Hematopoietic multipotent progenitor cell treated with erythropoietin and hydrocortisone succinate and interleukin-3 and kit ligand, for 4 days (in vitro differentiated cells): Measurements from ENCODE around the gene TMEM30B.
A peak's percentile ranks its signal among the peaks of the same experiment; 100 is the strongest.
"Not testable (repeated sequence)": the region's sequence is repeated elsewhere in the genome, so short reads cannot be mapped to it uniquely, and the experiment has no call there.

ENCODE experiments used
- DNase-seq: peaks from one replicate; pipeline ENCODE4 v3.0.0-alpha.2; 2015

The TMEM30B gene, protein sequence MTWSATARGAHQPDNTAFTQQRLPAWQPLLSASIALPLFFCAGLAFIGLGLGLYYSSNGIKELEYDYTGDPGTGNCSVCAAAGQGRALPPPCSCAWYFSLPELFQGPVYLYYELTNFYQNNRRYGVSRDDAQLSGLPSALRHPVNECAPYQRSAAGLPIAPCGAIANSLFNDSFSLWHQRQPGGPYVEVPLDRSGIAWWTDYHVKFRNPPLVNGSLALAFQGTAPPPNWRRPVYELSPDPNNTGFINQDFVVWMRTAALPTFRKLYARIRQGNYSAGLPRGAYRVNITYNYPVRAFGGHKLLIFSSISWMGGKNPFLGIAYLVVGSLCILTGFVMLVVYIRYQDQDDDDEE

DNA sequence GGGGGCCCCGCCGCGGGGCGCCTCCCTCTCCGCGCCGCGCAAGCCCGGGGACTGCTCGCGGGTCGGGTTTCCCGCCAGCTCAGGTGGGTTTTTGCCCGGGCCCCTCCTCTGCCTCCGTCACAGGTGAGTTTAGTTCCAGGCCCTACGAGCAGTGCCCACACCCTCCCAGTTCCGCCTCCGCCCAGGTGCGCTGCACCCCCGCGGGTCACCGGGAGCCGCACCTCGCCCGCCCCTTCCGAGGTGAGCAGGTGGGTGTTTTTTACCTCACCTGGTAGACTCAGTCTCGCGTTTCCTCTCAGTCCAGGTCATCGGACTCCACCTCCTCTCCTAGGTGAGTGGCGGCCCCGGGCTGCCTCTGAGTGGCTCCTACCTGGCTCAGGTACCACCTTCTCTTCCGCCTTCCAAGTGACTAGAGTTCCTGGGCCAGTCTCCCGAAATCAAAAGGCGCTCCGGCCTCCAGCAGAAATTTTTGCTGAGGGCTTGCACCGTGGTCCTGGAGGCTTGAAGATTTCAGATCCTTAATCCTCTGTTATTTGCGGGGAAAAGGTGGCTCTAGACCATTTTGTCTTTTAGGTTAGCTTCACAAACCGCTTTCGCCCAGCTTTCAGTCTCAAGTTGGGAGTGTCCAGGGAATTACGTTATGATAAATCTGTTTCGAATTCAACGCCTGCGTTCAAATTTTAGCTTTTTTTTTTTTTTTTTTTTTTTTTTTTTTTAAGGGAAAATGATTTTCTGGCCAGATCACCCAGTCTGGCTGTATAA, at the start of gene TMEM30B:
Gene TMEM30B (minus strand): TSS at position 153 of the 762 bp plus-strand sequence. CDS start 191 bp downstream, outside the sequence.
- no peak for DNase-seq

DNA sequence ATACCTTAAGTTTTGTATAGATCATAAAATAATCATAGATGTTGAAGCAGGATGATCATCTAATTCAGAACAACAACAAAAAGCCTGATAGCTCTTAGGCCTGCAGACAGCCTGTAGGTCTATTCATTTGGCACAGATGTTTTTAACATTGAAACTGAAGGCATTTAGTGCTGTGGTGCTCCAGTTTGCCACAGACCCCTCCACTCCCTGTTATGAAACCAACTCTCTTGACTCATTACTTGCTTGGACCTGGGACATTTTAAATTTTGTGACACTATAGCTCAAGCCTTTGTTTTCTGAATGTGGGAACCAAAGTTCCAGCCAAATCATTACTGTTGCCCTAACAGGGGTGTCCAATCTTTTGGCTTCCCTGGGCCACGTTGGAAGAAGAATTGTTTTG, 49.4 kb upstream of the TMEM30B start:
- no peak for DNase-seq

DNA sequence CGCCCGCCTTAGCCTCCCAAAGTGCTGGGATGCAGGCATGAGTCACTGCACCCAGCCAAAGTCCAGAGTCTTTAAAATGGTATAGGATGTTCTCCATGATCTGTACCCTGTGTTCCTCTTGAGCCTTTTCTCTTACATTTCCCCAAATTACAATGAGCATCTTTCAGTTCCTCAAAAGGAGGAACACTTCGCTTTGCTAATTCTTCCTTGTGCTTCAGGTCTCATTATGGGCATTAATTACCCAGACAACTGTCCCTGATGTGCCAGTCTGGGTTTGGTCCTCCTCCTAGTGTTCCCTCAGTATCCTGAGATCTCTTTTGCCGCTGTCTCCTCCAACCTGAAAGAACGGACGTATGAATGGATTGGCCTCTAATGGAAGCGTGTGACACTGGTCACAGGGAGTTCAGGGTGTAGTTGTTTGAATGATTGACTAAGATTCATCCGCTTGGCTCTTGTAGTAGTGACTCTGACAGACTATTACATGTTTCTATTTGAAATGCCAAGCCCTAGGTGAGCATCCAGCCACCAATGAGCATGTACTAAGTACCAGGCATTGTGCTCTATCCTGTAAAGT, 48.4 kb upstream of the TMEM30B start:
- DNase-seq, result no peak

DNA sequence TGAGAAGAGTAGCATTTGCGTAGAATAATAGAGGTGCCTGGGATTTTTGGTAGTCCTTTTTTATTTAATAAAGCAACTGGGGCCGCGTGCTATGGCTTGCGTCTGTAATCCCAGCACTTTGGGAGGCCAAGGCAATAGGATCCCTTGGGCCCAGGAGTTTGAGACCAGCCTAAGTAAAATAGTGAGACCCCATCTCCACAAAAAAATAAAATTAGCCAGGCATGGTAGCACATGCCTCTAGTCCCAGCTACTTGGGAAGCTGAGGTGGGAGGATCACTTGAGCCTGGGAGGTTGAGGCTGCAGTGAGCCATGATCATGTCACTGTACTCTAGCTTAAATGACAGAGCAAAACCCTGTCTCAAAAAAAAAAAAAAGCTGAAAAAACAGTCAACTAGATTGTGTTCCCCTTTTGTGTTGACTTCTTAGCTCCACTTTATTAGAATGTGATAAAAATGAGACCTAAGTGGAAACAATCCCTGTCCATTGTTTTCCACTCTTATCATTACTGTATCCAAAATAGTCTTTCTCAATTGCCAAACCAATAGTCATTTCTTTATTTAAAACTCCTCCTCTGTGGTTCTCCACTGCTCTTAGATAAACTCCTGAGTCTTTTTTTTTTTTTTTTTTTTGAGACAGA, 47.6 kb upstream of the TMEM30B start:
- DNase-seq, result peak; percentile 47

DNA sequence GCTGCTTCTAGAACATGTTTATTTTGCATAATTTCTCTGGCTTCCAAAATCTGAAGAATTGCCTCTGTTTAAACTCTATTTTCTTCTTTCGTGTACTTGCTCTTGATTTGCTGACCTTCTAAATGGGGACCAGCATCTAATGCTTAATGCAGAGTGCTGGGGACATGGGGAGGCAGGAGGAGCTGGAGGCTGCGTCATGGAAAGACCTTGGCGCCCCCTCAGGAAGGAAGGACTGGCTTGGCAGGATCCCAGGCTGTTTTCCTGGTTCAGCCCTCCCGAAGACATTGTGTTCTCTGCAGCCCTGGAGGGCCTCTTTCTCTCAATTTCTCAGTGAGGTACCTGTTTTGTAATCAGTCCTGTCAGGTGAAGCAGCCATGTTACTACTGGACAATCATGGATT, 45.7 kb upstream of the TMEM30B start:
- DNase-seq, result no peak

DNA sequence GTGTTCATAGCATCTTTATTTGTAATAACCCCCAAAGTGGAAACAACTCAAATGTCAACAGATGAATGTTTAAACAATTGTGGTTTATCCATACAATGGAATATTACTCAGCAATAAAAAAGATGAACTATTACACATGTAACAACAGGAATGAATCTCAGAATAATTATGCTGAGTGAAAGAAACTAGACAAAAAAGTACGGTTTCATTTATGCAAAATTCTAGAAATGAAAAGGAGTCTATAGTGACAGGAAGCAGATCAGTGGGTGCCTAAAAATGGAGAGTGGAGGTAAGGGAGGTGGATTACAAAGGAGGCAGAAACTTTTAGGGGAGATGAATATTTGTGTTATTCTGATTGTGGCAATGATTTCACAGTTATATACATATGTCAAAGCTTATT, 45.0 kb upstream of the TMEM30B start:
- DNase-seq, result no peak

DNA sequence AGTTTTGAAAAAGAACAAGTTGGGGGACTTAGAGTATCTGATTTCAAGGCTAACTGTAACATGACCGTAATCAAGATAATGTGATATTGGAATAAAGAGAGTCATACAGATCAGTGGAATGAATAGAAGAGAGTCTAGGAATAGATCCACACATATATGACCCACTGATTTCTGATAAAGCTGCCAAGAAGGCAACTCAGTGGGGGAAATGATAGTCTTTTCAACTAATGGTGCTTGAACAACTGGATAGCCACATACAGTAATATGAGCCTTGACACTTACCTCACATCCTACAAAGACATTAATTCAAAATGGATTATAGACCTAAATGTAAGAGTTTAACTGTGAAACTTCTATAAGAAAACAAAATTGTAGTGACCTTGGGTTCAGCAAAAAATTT, 44.0 kb upstream of the TMEM30B start:
- no peak for DNase-seq

DNA sequence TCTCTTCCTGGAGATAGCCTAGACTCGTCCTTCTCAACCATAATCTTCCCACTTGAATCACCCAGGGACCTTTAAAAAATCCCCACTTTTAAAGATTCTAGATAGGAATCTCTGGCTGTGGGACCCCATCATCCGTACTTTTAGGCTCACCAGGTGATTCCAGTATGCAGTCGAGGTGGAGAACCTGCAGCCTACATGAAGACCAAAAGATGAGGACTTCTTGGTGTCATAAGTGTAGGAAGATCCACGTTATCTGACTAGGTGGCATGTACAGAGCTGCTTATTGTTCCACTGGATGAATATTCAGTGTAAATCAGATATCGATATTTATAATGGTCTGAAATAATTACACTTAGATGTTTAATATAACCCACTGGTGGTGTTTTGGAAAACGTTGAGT, 42.8 kb upstream of the TMEM30B start:
- DNase-seq, result no peak

DNA sequence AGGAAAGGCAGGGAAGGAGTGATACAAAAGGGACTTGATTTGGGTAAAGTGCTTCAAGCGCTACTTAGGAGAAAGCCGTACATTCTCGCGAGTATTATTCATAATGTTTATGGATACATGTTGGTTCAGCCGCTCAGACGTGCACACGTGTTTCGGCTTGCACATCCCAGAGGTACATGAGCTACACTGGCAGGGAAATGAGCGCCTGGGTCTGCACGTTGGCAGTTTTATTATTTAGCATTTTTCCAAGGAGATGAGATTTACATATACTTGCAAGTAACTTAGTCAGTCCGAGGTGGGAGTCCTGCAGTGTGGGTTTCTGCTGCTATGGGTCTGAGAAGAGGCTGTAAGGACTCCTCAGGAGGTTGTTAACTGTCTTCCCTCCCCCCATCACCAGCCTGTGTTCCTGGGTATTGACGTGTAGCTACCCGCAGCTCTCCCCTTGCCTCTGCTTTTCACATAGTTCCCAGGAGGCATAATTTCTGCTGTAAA, 41.7 kb upstream of the TMEM30B start:
- peak; percentile 60 for DNase-seq

DNA sequence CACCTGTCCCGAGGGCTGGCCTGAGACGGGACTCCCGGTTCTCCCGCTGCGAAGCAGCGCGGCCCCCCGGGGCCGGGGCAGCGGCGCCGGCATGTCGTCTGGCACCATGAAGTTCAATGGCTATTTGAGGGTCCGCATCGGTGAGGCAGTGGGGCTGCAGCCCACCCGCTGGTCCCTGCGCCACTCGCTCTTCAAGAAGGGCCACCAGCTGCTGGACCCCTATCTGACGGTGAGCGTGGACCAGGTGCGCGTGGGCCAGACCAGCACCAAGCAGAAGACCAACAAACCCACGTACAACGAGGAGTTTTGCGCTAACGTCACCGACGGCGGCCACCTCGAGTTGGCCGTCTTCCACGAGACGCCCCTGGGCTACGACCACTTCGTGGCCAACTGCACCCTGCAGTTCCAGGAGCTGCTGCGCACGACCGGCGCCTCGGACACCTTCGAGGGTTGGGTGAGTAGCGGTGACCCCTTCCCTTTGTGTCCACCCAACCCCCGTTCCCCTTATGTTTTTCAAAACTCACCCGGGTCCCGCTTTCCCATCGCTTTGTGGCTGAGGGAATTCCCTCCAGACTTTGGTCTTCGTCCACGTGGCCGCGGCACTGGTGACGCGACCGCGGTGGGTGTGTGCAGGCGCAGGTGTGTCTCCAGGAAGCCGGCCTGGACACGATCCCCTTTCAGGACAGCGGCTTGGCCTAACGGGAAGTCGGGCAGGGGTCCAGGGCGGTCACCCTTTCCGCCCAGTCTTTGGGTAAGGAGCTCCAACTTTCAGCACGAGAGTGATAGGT, 41.1 kb upstream of the TMEM30B start:
- no peak for DNase-seq

DNA sequence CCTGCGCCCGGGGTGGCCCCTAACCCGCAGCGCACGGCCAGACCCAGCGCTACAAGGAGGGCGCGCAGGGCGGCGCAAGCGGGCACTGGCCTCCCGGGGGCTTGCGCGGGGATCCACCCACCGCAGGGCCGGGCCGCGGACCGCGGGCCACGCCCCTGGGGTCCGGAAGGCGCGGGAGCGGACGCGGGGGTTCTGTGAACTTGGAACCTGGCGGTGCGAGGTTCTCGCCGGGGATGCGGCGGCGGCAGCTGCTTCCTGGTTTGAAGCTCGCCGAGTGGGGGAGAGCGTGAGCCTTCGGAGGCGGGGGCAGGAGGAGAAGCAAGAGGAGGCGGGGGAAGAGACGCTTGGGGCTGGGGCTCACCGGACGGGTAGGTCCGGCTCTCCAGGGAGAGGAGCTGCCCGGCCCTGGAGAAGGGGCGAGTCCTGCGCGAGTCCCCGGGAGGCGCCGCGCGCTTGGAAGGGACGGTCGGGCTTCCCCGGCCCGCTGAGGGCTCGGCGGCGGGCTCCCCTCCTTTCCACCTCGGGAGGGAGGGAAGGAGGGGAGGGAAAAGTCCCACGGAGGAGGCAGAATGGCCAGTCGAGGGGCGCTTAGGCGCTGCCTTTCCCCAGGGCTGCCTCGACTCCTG, 40.4 kb upstream of the TMEM30B start, which contains the start of gene PRKCH:
Gene PRKCH (plus strand): TSS at position 195 of the 626 bp plus-strand sequence. CDS start 523 bp downstream, outside the sequence.
- DNase-seq, result peak; percentile 90

DNA sequence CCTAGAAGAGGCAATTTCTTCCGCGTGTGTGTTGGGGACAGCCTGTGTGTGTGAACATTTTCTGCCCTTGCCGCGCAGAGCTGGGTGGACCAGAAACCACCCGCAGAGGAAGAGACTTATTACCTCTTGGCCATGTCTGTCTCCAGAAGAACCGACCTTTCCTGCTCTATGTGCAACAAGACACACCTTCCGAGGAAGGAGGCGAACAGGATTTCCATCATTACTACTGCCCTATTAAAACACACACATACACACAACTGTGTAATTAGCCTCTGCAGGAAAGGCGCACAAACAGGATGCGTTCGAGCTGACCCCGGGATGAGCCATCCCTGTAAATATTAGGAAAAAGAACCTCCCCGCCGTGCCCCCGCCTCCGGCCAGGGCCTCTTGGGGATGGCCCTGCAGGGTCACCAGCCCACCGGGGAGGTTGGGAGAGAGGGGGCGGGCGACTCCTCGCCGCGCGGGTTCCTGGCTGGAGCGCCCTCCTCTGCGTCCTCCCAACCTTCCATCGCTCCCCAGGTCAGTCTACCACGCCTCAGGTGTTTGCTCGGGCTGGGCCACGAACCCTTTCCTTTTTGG, 39.8 kb upstream of the TMEM30B start:
- no peak for DNase-seq

DNA sequence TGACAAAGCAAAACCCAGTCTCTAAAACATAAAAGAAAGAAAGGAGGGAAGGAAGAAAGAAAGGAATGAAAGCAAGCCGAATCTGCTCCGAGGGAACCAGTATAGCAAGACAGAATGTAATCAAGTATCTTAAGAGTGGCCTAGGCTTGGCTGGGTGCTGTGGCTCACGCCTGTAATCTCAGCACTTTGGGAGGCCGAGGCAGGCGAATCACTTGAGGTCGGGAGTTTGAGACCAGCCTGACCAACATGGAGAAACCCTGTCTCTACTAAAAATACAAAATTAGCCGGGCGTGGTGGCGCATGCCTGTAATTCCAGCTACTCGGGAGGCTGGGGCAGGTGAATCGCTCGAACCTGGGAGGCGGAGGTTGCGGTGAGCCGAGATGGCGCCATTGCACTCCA, 39.0 kb upstream of the TMEM30B start:
- DNase-seq, result not testable (repeated sequence)

DNA sequence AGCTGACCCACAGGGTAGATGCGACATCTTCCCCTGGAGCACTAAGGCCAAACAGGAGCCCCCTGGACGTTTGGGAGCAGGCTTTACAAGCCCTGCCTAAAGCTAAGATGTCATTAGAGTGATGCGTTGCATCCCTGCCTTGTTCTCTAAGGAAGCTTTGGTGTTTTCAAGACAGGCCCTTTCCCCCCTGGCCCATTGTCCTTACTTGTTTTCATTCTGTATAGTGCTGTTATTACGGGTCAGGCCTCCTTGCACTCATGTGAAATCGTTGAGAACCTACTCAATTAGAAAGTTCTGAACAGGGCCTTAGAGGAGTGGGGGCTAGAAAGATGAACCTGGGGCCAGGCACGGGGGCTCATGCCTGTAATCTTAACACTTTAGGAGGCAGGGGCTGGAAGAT, 38.6 kb upstream of the TMEM30B start:
- DNase-seq, result no peak

DNA sequence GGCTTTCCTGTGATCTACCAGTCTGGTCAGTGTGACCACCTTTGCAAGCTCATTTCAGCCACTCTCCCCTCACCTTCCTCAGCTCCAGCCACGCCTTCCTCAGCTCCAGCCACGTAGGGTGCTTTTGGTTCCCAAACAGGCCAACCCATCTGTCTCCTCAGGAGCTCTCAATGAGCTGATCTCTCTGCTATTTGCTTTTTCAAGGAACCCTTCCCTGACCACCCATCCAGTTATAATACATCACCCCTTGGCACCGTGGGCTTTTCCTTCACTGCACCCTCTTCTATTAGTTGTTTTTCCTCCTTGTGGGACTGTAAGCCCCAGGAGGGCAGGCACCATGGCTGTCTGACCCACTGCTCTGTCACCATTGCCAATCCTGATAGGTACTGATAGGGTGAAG, 37.9 kb upstream of the TMEM30B start:
- no peak for DNase-seq

DNA sequence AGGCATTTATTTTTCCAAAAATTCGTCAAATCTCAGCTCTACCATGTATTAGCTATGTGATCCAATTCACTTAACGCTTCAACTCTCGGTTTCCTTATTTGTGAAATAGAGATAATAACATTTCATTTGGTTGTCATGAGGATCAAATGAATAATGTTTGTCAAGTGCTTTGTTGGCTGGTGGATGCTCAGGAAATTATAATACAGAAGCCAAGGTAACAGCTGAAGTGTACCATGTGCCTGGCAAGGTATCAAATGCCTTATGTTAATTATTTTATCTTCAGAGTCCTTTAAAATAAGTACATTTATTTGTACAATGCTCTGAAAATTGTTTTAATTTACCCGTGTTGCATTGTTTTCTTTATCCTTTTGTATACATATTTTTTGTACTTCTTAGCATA, 34.2 kb upstream of the TMEM30B start:
- no peak for DNase-seq

DNA sequence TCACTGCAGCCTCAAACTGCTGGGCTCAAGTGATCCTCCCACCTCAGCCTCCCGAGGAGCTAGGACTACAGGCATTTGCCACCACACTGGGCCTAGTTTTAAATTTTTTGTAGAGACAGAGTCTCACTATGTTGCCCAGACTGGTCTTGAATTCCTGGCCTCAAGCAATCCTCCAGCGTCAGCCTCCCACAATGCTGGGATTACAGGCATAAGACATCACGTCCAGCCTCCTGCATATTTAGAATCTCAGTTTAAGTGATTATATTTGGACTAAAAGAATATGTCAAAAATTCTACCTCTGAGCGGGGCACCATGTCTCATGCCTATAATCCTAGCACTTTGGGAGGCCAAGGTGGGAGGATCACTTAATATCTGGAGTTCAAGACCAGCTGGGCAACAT, 27.6 kb upstream of the TMEM30B start:
- not testable (repeated sequence) for DNase-seq

DNA sequence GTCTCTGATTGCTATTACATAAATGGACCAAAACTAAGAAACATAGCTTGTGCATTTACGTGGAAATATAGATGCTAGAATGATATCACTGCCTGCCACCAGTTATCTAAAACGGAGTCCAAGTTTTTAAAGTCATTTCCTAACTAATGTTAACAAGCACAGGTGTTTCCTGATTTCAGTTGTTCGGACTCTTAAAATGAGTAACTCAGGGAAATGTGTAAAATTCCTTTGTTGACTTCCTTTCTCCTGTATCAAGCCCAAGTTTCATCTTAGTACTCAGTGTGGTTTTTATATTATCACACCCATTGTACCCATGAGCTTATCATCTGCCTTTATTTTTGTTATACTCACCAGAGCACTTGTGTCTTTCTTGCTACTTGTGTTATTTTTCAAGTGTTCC, 27.1 kb upstream of the TMEM30B start:
- DNase-seq, result peak; percentile 49

DNA sequence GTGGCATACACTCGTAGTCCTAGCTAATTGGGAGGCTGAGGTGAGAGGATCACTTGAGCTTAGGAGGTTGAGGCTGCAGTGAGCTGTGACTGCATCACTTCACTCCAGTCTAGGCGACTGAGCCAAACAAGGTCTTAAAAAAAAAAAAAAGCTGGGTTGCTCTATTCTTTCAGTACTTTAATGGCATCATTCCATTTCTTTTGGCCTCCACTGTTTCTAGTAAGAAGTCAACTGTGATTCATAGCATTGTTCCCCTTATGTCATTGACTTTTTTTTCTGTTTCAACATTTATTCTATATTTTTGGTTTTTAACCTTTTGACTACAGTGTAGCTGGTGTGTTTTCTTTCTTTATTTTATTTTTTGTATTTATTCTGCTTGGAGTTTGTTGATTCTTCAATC, 23.6 kb upstream of the TMEM30B start:
- DNase-seq, result no peak

DNA sequence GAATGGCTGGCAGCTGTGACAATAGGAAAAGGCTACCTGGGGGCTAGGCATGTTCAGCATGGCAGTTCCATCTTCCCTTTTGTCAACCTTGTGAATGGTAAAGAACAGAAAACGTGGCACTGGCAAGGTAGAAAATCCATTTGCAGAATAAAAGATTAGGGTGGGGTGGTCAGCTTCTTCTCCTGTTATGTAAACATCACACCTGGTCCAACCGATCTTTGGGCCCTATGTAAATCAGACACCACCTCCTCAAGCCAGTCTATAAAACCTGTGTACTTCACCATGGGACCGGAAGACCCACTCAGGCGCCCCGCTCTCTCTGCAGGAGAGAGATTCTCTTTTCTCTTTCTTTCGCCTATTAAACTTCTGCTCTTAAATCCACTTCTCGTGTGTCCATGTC, 19.6 kb upstream of the TMEM30B start:
- no peak for DNase-seq

DNA sequence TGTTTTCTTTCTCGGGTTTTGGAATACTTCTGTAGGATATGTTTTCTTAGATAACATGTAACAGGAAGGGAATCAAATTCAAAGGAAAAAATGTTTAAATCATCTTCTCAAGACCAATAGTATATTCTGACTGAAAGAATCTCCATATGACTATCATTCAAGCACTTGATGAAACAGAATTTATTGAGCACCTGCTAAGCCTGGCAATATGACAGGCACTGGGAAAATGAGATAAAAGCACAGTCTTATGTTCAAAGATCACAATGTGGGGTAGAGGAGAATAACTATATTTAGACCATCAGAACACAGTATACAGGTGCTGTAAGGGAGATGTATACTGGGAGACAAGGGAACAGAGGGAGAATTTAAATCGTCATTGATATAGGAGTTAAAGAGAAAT, 19.1 kb upstream of the TMEM30B start:
- no peak for DNase-seq

DNA sequence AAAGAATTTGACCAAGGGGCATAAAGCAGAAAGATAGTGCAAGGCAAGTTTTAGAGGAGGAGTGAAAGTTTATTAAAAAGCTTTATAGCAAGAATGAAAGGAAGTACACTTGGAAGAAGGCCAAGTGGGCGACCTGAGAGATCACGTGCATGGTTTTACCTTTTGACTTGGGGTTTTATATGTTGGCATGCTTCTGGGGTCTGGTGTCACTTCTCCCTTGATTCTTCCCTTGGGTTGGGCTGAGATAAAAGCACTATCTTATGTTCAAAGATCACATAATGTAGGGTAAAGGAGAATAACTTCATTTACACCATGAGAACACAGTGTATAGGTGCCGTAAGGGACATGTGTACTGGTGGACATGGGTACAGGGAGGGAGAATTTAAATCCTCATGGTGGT, 17.7 kb upstream of the TMEM30B start:
- DNase-seq, result no peak
